Measurements from ENCODE around the gene COMMD6. TPM values are rescaled to one million over a fixed set of nuclear protein-coding genes. Genes with fewer than 3 reads are reported as not detected.
A peak's percentile ranks its signal among the peaks of the same experiment; 100 is the strongest.

The COMMD6 gene
- total and polyA plus RNA-seq, 5 donors = 128 to 162 (median 142) TPM

- no peak for DNase-seq
- no peak overlapping the region for H3K27ac ChIP-seq (ENCODE audit: low read length)
- intact Hi-C loops (cut with DNase I) = no loop called here
- 85% methylated on average over 5 of the region's 5 CpGs for WGBS
- no peaks in the 10 kb centered on the region for H3K9me3 ChIP-seq (ENCODE audit: control insufficient read depth, low read length)
- H3K27me3 ChIP-seq (ENCODE audit: control insufficient read depth, insufficient read depth) = no peaks in the 10 kb centered on the region
- no peak for ATAC-seq
- H3K4me1 ChIP-seq (ENCODE audit: control insufficient read depth, insufficient read depth, low read length) = no peaks in the 10 kb centered on the region
- H3K4me3 ChIP-seq (ENCODE audit: low read length) = no peak overlapping the region
Observed at GRCh38 chr13:75495938-75496337, 41.7 kb downstream of the COMMD6 start.

- Histone ChIP-seq H3K27ac (ENCODE audit: low read length) (no peak overlapping the region), H3K9me3 (ENCODE audit: control insufficient read depth, low read length) (no peaks in the 10 kb centered on the region), H3K27me3 (ENCODE audit: control insufficient read depth, insufficient read depth) (no peaks in the 10 kb centered on the region), H3K4me3 (ENCODE audit: low read length) (no peak overlapping the region), H3K4me1 (ENCODE audit: control insufficient read depth, insufficient read depth, low read length) (no peaks in the 10 kb centered on the region)
- WGBS = 88% methylated on average over 1 of the region's 1 CpG
- DNase-seq = no peak
- intact Hi-C loops (cut with DNase I) = no loop called here
- ATAC-seq = no peak
Observed at GRCh38 chr13:75494491-75494890, 43.1 kb downstream of the COMMD6 start.

- DNase-seq (no peak), ATAC-seq (no peak)
- intact Hi-C loops (cut with DNase I) = no loop called here
- H3K27ac ChIP-seq (ENCODE audit: low read length) = no peak overlapping the region
- no peaks in the 10 kb centered on the region for H3K9me3 ChIP-seq (ENCODE audit: control insufficient read depth, low read length)
- no peaks in the 10 kb centered on the region for H3K27me3 ChIP-seq (ENCODE audit: control insufficient read depth, insufficient read depth)
- peaks cover 2% of the 10 kb centered on the region for H3K4me1 ChIP-seq (ENCODE audit: control insufficient read depth, insufficient read depth, low read length)
- H3K4me3 ChIP-seq (ENCODE audit: low read length) = no peak overlapping the region
Observed at GRCh38 chr13:75493156-75493555, 44.5 kb downstream of the COMMD6 start.

GRCh38 chr13:75492389-75492788 is 45.3 kb downstream of the COMMD6 start:
- no peak overlapping the region for H3K27ac ChIP-seq (ENCODE audit: low read length)
- no peaks in the 10 kb centered on the region for H3K9me3 ChIP-seq (ENCODE audit: control insufficient read depth, low read length)
- 94% methylated on average over 5 of the region's 5 CpGs for WGBS
- DNase-seq = no peak
- peaks cover 2% of the 10 kb centered on the region for H3K4me1 ChIP-seq (ENCODE audit: control insufficient read depth, insufficient read depth, low read length)
- intact Hi-C loops (cut with DNase I) = no loop called here
- no peak for ATAC-seq
- H3K27me3 ChIP-seq (ENCODE audit: control insufficient read depth, insufficient read depth) = no peaks in the 10 kb centered on the region
- H3K4me3 ChIP-seq (ENCODE audit: low read length) = no peak overlapping the region

- H3K4me1 ChIP-seq (ENCODE audit: control insufficient read depth, insufficient read depth, low read length) = peaks cover 2% of the 10 kb centered on the region
Observed at GRCh38 chr13:75491376-75491775, 46.3 kb downstream of the COMMD6 start.

GRCh38 chr13:75489502-75490263 is 48.0 kb downstream of the COMMD6 start:
- H3K4me3 ChIP-seq (ENCODE audit: low read length) = no peak overlapping the region
- DNase-seq (no peak), ATAC-seq (peak in 1 of 2 donors; percentile 40)
- no peaks in the 10 kb centered on the region for H3K27me3 ChIP-seq (ENCODE audit: control insufficient read depth, insufficient read depth)
- WGBS = 53% methylated on average over 10 of the region's 10 CpGs
- no peak overlapping the region for H3K27ac ChIP-seq (ENCODE audit: low read length)
- intact Hi-C loops (cut with DNase I) = loop anchor here in 1 of 4 donors (10.0 kb wide), 1 partner anchor 45 kb away; the partner anchor contains the start of gene COMMD6
- peaks cover 5% of the 10 kb centered on the region for H3K4me1 ChIP-seq (ENCODE audit: control insufficient read depth, insufficient read depth, low read length)
- H3K9me3 ChIP-seq (ENCODE audit: control insufficient read depth, low read length) = no peaks in the 10 kb centered on the region

More at GRCh38 chr13:75491376-75491775, 46.3 kb downstream of the COMMD6 start:
- DNase-seq (no peak), ATAC-seq (no peak)
- intact Hi-C loops (cut with DNase I) = no loop called here
- no peak overlapping the region for H3K27ac ChIP-seq (ENCODE audit: low read length)
- no peak overlapping the region for H3K4me3 ChIP-seq (ENCODE audit: low read length)
- 86% methylated on average over 2 of the region's 2 CpGs for WGBS
- H3K27me3 ChIP-seq (ENCODE audit: control insufficient read depth, insufficient read depth) = no peaks in the 10 kb centered on the region
- H3K9me3 ChIP-seq (ENCODE audit: control insufficient read depth, low read length) = no peaks in the 10 kb centered on the region

GRCh38 chr13:75486146-75487062 is 51.2 kb downstream of the COMMD6 start:
- Histone ChIP-seq H3K27me3 (ENCODE audit: control insufficient read depth, insufficient read depth) (no peaks in the 10 kb centered on the region), H3K4me1 (ENCODE audit: control insufficient read depth, insufficient read depth, low read length) (peaks cover 5% of the 10 kb centered on the region), H3K4me3 (ENCODE audit: low read length) (no peak overlapping the region), H3K9me3 (ENCODE audit: control insufficient read depth, low read length) (no peaks in the 10 kb centered on the region), H3K27ac (ENCODE audit: low read length) (no peak overlapping the region)
- DNase-seq (no peak), ATAC-seq (no peak)
- intact Hi-C loops (cut with DNase I) = loop anchor here in 1 of 4 donors (10.0 kb wide), 1 partner anchor 48 kb away; the partner anchor contains the start of gene COMMD6
- WGBS = 50% methylated on average over 5 of the region's 5 CpGs

GRCh38 chr13:75485286-75486062 is 52.2 kb downstream of the COMMD6 start:
- Histone ChIP-seq H3K9me3 (ENCODE audit: control insufficient read depth, low read length) (no peaks in the 10 kb centered on the region), H3K27ac (ENCODE audit: low read length) (no peak overlapping the region), H3K4me3 (ENCODE audit: low read length) (no peak overlapping the region), H3K4me1 (ENCODE audit: control insufficient read depth, insufficient read depth, low read length) (peaks cover 5% of the 10 kb centered on the region), H3K27me3 (ENCODE audit: control insufficient read depth, insufficient read depth) (no peaks in the 10 kb centered on the region)
- WGBS = 94% methylated on average over 1 of the region's 1 CpG
- no peak for ATAC-seq
- no peak for DNase-seq
- intact Hi-C loops (cut with DNase I) = loop anchor here in 1 of 4 donors (10.0 kb wide), 1 partner anchor 49 kb away; the partner anchor contains the start of gene COMMD6

GRCh38 chr13:75482820-75483079 is 54.9 kb downstream of the COMMD6 start:
- peaks cover 3% of the 10 kb centered on the region for H3K4me1 ChIP-seq (ENCODE audit: control insufficient read depth, insufficient read depth, low read length)
- no peak for DNase-seq
- peak overlapping the region; percentile 88 for H3K4me3 ChIP-seq (ENCODE audit: low read length)
- WGBS = 1% methylated on average over 1 of the region's 1 CpG
- no peaks in the 10 kb centered on the region for H3K27me3 ChIP-seq (ENCODE audit: control insufficient read depth, insufficient read depth)
- H3K27ac ChIP-seq (ENCODE audit: low read length) = no peak overlapping the region
- no peak for ATAC-seq
- intact Hi-C loops (cut with DNase I) = loop anchor here (5.0 to 10.0 kb wide), 2 partner anchors 52 to 110 kb away; partner anchors contain the start of gene COMMD6 (in 1 of the 4)
- H3K9me3 ChIP-seq (ENCODE audit: control insufficient read depth, low read length) = no peaks in the 10 kb centered on the region

- WGBS = under 1% methylated on average over 58 of the region's 58 CpGs
- H3K4me3 ChIP-seq (ENCODE audit: low read length) = peak within 1 kb of the TSS; percentile 88
- DNase-seq (peak; percentile 87 to 95 (median 95)), ATAC-seq (peak; percentile 89 to 90)
- H3K9me3 ChIP-seq (ENCODE audit: control insufficient read depth, low read length) = no peaks in the 10 kb centered on the region
- H3K27ac ChIP-seq (ENCODE audit: low read length) = peak within 1 kb of the TSS; percentile 89
- H3K4me1 ChIP-seq (ENCODE audit: control insufficient read depth, insufficient read depth, low read length) = peaks cover 3% of the 10 kb centered on the region
- intact Hi-C loops (cut with DNase I) = loop anchor here (5.0 to 10.0 kb wide), 2 partner anchors 53 to 110 kb away; partner anchors contain the start of gene COMMD6 (in 1 of the 4)
- no peaks in the 10 kb centered on the region for H3K27me3 ChIP-seq (ENCODE audit: control insufficient read depth, insufficient read depth)
Observed at GRCh38 chr13:75482070-75482819, 55.4 kb downstream of the COMMD6 start, which contains the start of gene TBC1D4. TSS of gene TBC1D4 (minus strand) at chr13:75482169. CDS start at chr13:75481767, 402 bp downstream.

Measured in right cardiac atrium (tissue), 5 donors.